ENCODE measurements around the gene KLHL29. TPM values are rescaled to one million over a fixed set of nuclear protein-coding genes. Genes with fewer than 3 reads are reported as not detected.

KLHL29 gene
- total RNA-seq, 1 donor from 2014 or later = 17.5 TPM

GRCh38 chr2:23498943-23499342, 114.0 kb downstream of the KLHL29 start:
- H3K36me3 Mint-ChIP-seq (ENCODE audit: low read depth, unreplicated experiment) = no peaks in the 10 kb centered on the region
- H3K9me3 Mint-ChIP-seq (ENCODE audit: unreplicated experiment) = no peaks in the 10 kb centered on the region
- peaks cover 10% of the 10 kb centered on the region for H3K27me3 Mint-ChIP-seq (ENCODE audit: unreplicated experiment)
- no peak for DNase-seq (ENCODE audit: low spot score)
- TF ChIP-seq CTCF (IDR thresholded peaks at IDR 0.05; ENCODE audit: unreplicated experiment) = no peak
- no peak overlapping the region for H3K27ac Mint-ChIP-seq (ENCODE audit: unreplicated experiment)
- H3K4me3 Mint-ChIP-seq (ENCODE audit: unreplicated experiment) = no peak overlapping the region
- H3K4me1 Mint-ChIP-seq (ENCODE audit: unreplicated experiment) = peaks cover 22% of the 10 kb centered on the region

- H3K27ac Mint-ChIP-seq (ENCODE audit: unreplicated experiment) = no peak overlapping the region
- H3K4me3 Mint-ChIP-seq (ENCODE audit: unreplicated experiment) = no peak overlapping the region
- no peaks in the 10 kb centered on the region for H3K36me3 Mint-ChIP-seq (ENCODE audit: low read depth, unreplicated experiment)
- H3K27me3 Mint-ChIP-seq (ENCODE audit: unreplicated experiment) = peaks cover 10% of the 10 kb centered on the region
- DNase-seq (ENCODE audit: low spot score) = no peak
- peaks cover 22% of the 10 kb centered on the region for H3K4me1 Mint-ChIP-seq (ENCODE audit: unreplicated experiment)
- TF ChIP-seq CTCF (IDR thresholded peaks at IDR 0.05; ENCODE audit: unreplicated experiment) = no peak
- H3K9me3 Mint-ChIP-seq (ENCODE audit: unreplicated experiment) = no peaks in the 10 kb centered on the region
Measured at GRCh38 chr2:23499439-23499838, 114.5 kb downstream of the KLHL29 start.

- H3K27me3 Mint-ChIP-seq (ENCODE audit: unreplicated experiment) = peaks cover 13% of the 10 kb centered on the region
- H3K4me3 Mint-ChIP-seq (ENCODE audit: unreplicated experiment) = no peak overlapping the region
- H3K9me3 Mint-ChIP-seq (ENCODE audit: unreplicated experiment) = no peaks in the 10 kb centered on the region
- no peaks in the 10 kb centered on the region for H3K36me3 Mint-ChIP-seq (ENCODE audit: low read depth, unreplicated experiment)
- no peak overlapping the region for H3K27ac Mint-ChIP-seq (ENCODE audit: unreplicated experiment)
- no peak for TF ChIP-seq CTCF (IDR thresholded peaks at IDR 0.05; ENCODE audit: unreplicated experiment)
- no peak for DNase-seq (ENCODE audit: low spot score)
- H3K4me1 Mint-ChIP-seq (ENCODE audit: unreplicated experiment) = peaks cover 22% of the 10 kb centered on the region
Measured at GRCh38 chr2:23500836-23501235, 115.9 kb downstream of the KLHL29 start.

GRCh38 chr2:23502096-23502495, 117.1 kb downstream of the KLHL29 start:
- no peak overlapping the region for H3K27ac Mint-ChIP-seq (ENCODE audit: unreplicated experiment)
- no peak for DNase-seq (ENCODE audit: low spot score)
- H3K27me3 Mint-ChIP-seq (ENCODE audit: unreplicated experiment) = peaks cover 13% of the 10 kb centered on the region
- H3K4me1 Mint-ChIP-seq (ENCODE audit: unreplicated experiment) = peaks cover 20% of the 10 kb centered on the region
- TF ChIP-seq CTCF (IDR thresholded peaks at IDR 0.05; ENCODE audit: unreplicated experiment) = no peak
- H3K36me3 Mint-ChIP-seq (ENCODE audit: low read depth, unreplicated experiment) = no peaks in the 10 kb centered on the region
- H3K4me3 Mint-ChIP-seq (ENCODE audit: unreplicated experiment) = no peak overlapping the region
- no peaks in the 10 kb centered on the region for H3K9me3 Mint-ChIP-seq (ENCODE audit: unreplicated experiment)

- Mint-ChIP-seq H3K4me3 (ENCODE audit: unreplicated experiment) (no peak overlapping the region), H3K4me1 (ENCODE audit: unreplicated experiment) (peaks cover 17% of the 10 kb centered on the region), H3K27ac (ENCODE audit: unreplicated experiment) (no peak overlapping the region), H3K9me3 (ENCODE audit: unreplicated experiment) (no peaks in the 10 kb centered on the region), H3K27me3 (ENCODE audit: unreplicated experiment) (peaks cover 7% of the 10 kb centered on the region), H3K36me3 (ENCODE audit: low read depth, unreplicated experiment) (no peaks in the 10 kb centered on the region)
- TF ChIP-seq CTCF (IDR thresholded peaks at IDR 0.05; ENCODE audit: unreplicated experiment) = no peak
- DNase-seq (ENCODE audit: low spot score) = no peak
Measured at GRCh38 chr2:23503097-23503496, 118.1 kb downstream of the KLHL29 start.

Data from endothelial cell (in vitro differentiated cells).